Transverse colon (tissue), 4 donors: ENCODE data around the gene CMKLR1.

ENCODE experiments used
- EP300 ChIP-seq: sonication (generic); formaldehyde crosslinking; IDR thresholded peaks from one replicate; pipeline ENCODE4 v1.6.1; 2017; ENCODE audit warnings: antibody characterized with exemption, low read depth
- POLR2A ChIP-seq: fragments of 450-650 bp; IDR thresholded peaks from one replicate; pipeline ENCODE4 v1.6.1; 2016; ENCODE audit warnings: antibody characterized with exemption, mild to moderate bottlenecking, moderate library complexity
- POLR2AphosphoS5 ChIP-seq, 3 donors: sonication (generic); formaldehyde crosslinking; IDR thresholded peaks; one replicate each; pipeline ENCODE4 v1.6.1; 2016; ENCODE audit warnings: antibody characterized with exemption in 3 of 3
- TF ChIP-seq, protein P1 (sequence below), 5 experiments: fragments of 200-600 bp in 3 of 5; fragments of 450-650 bp in 2 of 5; sonication (generic) in 3 of 5; IDR thresholded peaks; 1 replicate in 2 of 5; 2 replicates in 3 of 5; pipeline ENCODE4 v1.5.1; 2016 to 2017; ENCODE audit warnings: antibody characterized with exemption in 5 of 5, inconsistent platforms in 3 of 5, mild to moderate bottlenecking in 2 of 5, moderate library complexity in 1 of 5

DNA sequence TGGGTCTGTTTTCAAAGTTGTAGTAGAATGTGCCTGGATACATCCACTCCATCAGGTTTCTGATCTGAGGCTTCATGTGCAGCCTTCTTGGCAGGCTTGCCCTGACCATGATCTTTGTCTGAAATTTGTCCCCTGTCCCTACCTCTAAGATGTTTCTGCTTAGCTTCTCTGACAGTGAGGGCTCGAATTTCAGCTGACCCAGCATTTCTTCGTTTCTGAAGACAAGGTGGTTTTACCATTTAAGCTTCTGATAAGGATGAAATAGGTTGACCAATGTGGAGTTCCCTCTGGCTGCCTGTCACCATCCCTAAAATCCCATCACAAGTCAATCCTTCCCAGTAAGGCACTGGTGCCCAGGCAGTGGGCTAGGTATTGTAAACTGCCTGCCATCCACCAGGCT is 57.0 kb downstream of the CMKLR1 start:
- TF ChIP-seq POLR2AphosphoS5 (IDR thresholded peaks at IDR 0.05), result no peak
- TF ChIP-seq, protein P1, sequence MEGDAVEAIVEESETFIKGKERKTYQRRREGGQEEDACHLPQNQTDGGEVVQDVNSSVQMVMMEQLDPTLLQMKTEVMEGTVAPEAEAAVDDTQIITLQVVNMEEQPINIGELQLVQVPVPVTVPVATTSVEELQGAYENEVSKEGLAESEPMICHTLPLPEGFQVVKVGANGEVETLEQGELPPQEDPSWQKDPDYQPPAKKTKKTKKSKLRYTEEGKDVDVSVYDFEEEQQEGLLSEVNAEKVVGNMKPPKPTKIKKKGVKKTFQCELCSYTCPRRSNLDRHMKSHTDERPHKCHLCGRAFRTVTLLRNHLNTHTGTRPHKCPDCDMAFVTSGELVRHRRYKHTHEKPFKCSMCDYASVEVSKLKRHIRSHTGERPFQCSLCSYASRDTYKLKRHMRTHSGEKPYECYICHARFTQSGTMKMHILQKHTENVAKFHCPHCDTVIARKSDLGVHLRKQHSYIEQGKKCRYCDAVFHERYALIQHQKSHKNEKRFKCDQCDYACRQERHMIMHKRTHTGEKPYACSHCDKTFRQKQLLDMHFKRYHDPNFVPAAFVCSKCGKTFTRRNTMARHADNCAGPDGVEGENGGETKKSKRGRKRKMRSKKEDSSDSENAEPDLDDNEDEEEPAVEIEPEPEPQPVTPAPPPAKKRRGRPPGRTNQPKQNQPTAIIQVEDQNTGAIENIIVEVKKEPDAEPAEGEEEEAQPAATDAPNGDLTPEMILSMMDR (IDR thresholded peaks at IDR 0.05), result no peak
- no peak for TF ChIP-seq POLR2A
- no peak for TF ChIP-seq EP300
